HPDE6-E6E7 (cell line): Measurements from ENCODE around the gene CLASP2.
"Not testable (repeated sequence)": the region's sequence is repeated elsewhere in the genome, so short reads cannot be mapped to it uniquely, and the experiment has no call there.

ENCODE experiments used
- DNase-seq: peaks from one replicate; pipeline ENCODE4 v3.0.0; 2011; ENCODE audit warnings: missing footprints; ENCODE audit errors: extremely low spot score

The CLASP2 gene

GRCh38 chr3:33541918-33542317 lies 176.1 kb downstream of the CLASP2 start:
- DNase-seq = no peak

GRCh38 chr3:33538678-33539339 lies 179.2 kb downstream of the CLASP2 start:
- DNase-seq = no peak

GRCh38 chr3:33537133-33537532 lies 180.9 kb downstream of the CLASP2 start:
- no peak for DNase-seq

- no peak for DNase-seq
Observed at GRCh38 chr3:33526787-33527186, 191.3 kb downstream of the CLASP2 start.

GRCh38 chr3:33525232-33525631 lies 192.8 kb downstream of the CLASP2 start:
- no peak for DNase-seq

- no peak for DNase-seq
Observed at GRCh38 chr3:33523093-33523667, 194.9 kb downstream of the CLASP2 start.

- DNase-seq = no peak
Observed at GRCh38 chr3:33521736-33522135, 196.3 kb downstream of the CLASP2 start.

- no peak for DNase-seq
Observed at GRCh38 chr3:33513262-33513863, 204.7 kb downstream of the CLASP2 start.

- no peak for DNase-seq
Observed at GRCh38 chr3:33505027-33505426, 213.0 kb downstream of the CLASP2 start.

GRCh38 chr3:33496449-33496848 lies 221.6 kb downstream of the CLASP2 start:
- no peak for DNase-seq

GRCh38 chr3:33491721-33492120 lies 226.3 kb downstream of the CLASP2 start:
- DNase-seq = no peak

GRCh38 chr3:33490641-33491241 lies 227.3 kb downstream of the CLASP2 start:
- DNase-seq = no peak

- DNase-seq = no peak
Observed at GRCh38 chr3:33488683-33489082, 229.4 kb downstream of the CLASP2 start.

GRCh38 chr3:33488246-33488645 lies 229.8 kb downstream of the CLASP2 start:
- no peak for DNase-seq

- DNase-seq = no peak
Observed at GRCh38 chr3:33482111-33482521, 235.9 kb downstream of the CLASP2 start.

- no peak for DNase-seq
Observed at GRCh38 chr3:33474896-33475295, 243.2 kb downstream of the CLASP2 start.

- no peak for DNase-seq
Observed at GRCh38 chr3:33473813-33474212, 244.2 kb downstream of the CLASP2 start.

- no peak for DNase-seq
Observed at GRCh38 chr3:33467786-33468185, 250.3 kb downstream of the CLASP2 start.

GRCh38 chr3:33461097-33461496 lies 257.0 kb downstream of the CLASP2 start:
- no peak for DNase-seq

GRCh38 chr3:33459577-33459976 lies 258.5 kb downstream of the CLASP2 start:
- not testable (repeated sequence) for DNase-seq

GRCh38 chr3:33458446-33458845 lies 259.6 kb downstream of the CLASP2 start:
- DNase-seq = no peak

- DNase-seq = no peak
Observed at GRCh38 chr3:33456756-33457155, 261.3 kb downstream of the CLASP2 start.

GRCh38 chr3:33453331-33453761 lies 264.7 kb downstream of the CLASP2 start:
- DNase-seq = no peak
